Neural progenitor cell (in vitro differentiated cells): Measurements from ENCODE around the gene CHD6. TPM values are rescaled to one million over a fixed set of nuclear protein-coding genes. Genes with fewer than 3 reads are reported as not detected.

Experiments
- DNase-seq: peaks from one replicate; pipeline ENCODE4 v3.0.0-alpha.2; 2016; ENCODE audit warnings: low spot score
- H2AFZ ChIP-seq: fragments of 200-600 bp; sonication (generic); replicated peaks from 2 replicates; pipeline ENCODE4 v1.6.1; 2016; ENCODE audit warnings: antibody characterized with exemption
- H3F3A ChIP-seq: fragments of 200-600 bp; sonication (generic); 2 replicates; pipeline ENCODE4 v1.6.1; 2016; ENCODE audit warnings: antibody characterized with exemption, low read depth
- H3K27ac ChIP-seq: fragments of 200-600 bp; sonication (generic); 2 replicates; pipeline ENCODE4 v1.5.1; 2016; ENCODE audit warnings: mild to moderate bottlenecking
- H3K27me3 ChIP-seq: fragments of 200-600 bp; sonication (generic); 2 replicates; pipeline ENCODE4 v1.6.1; 2016; ENCODE audit warnings: mild to moderate bottlenecking, moderate library complexity
- H3K36me3 ChIP-seq: fragments of 200-600 bp; sonication (generic); 2 replicates; pipeline ENCODE4 v1.5.1; 2016
- H3K4me1 ChIP-seq: fragments of 200-600 bp; sonication (generic); 2 replicates; pipeline ENCODE4 v1.6.1; 2016; ENCODE audit warnings: mixed run types
- H3K4me2 ChIP-seq: fragments of 200-600 bp; sonication (generic); 2 replicates; pipeline ENCODE4 v1.6.1; 2016
- H3K4me3 ChIP-seq: fragments of 200-600 bp; sonication (generic); 2 replicates; pipeline ENCODE4 v1.5.1; 2016
- H3K79me2 ChIP-seq: fragments of 200-600 bp; sonication (generic); 2 replicates; pipeline ENCODE4 v1.6.1; 2016; ENCODE audit warnings: low read depth
- H3K9ac ChIP-seq: fragments of 200-600 bp; sonication (generic); 2 replicates; pipeline ENCODE4 v1.6.1; 2016
- H3K9me3 ChIP-seq: fragments of 200-600 bp; sonication (generic); 2 replicates; pipeline ENCODE4 v1.5.1; 2016; ENCODE audit warnings: low read depth
- H4K20me1 ChIP-seq: fragments of 200-600 bp; sonication (generic); 2 replicates; pipeline ENCODE4 v1.6.1; 2016; ENCODE audit warnings: low read depth
- H3K27ac Mint-ChIP-seq: 3 replicates; pipeline ENCODE4 v1.8.0; 2021; ENCODE audit warnings: mixed read lengths
- H3K27me3 Mint-ChIP-seq: 2 replicates; pipeline ENCODE4 v1.8.0; 2022; ENCODE audit warnings: low read depth, mild to moderate bottlenecking, inconsistent platforms, moderate library complexity, mixed read lengths; ENCODE audit not compliant: insufficient read depth
- H3K36me3 Mint-ChIP-seq: 3 replicates; pipeline ENCODE4 v1.8.0; 2021; ENCODE audit warnings: mixed read lengths
- H3K4me1 Mint-ChIP-seq: 3 replicates; pipeline ENCODE4 v1.8.0; 2021; ENCODE audit warnings: mixed read lengths
- H3K4me3 Mint-ChIP-seq: 3 replicates; pipeline ENCODE4 v1.8.0; 2021; ENCODE audit warnings: mild to moderate bottlenecking, moderate library complexity, mixed read lengths
- H3K9me3 Mint-ChIP-seq: 3 replicates; pipeline ENCODE4 v1.8.0; 2020; ENCODE audit warnings: mixed read lengths
- CTCF ChIP-seq: fragments of 200-600 bp; sonication (generic); IDR thresholded peaks from 2 replicates; pipeline ENCODE4 v1.5.1; 2017; ENCODE audit warnings: antibody characterized with exemption, mild to moderate bottlenecking
- EZH2 ChIP-seq: fragments of 200-600 bp; sonication (generic); IDR thresholded peaks from 2 replicates; pipeline ENCODE4 v1.6.1; 2017; ENCODE audit warnings: antibody characterized with exemption, mild to moderate bottlenecking, moderate library complexity
- EZH2phosphoT487 ChIP-seq: fragments of 200-600 bp; sonication (generic); IDR thresholded peaks from 2 replicates; pipeline ENCODE4 v1.6.1; 2017; ENCODE audit warnings: antibody characterized with exemption
- total RNA-seq: library from RNA; depleted of rRNA; stranded (reverse); fragments of >200 nt; gene quantifications from 2 replicates; pipeline ENCODE4 v1.2.3, GENCODE V29; 2015; ENCODE audit warnings: low replicate concordance

CHD6 gene
- total RNA-seq, 1 donor from 2014 or later = 76.1 TPM

GRCh38 chr20:41506192-41506915, 111.8 kb downstream of the CHD6 start:
- H4K20me1 ChIP-seq = peaks cover 25% of the 10 kb centered on the region
- H3K9me3 Mint-ChIP-seq = peaks cover 17% of the 10 kb centered on the region
- no peaks in the 10 kb centered on the region for H3K4me1 ChIP-seq
- peaks cover 8% of the 10 kb centered on the region for H3K4me1 Mint-ChIP-seq
- no peak overlapping the region for H3K4me2 ChIP-seq
- H3K4me3 Mint-ChIP-seq = no peak overlapping the region
- peaks cover 27% of the 10 kb centered on the region for H3K79me2 ChIP-seq
- peaks cover 2% of the 10 kb centered on the region for H3K27me3 Mint-ChIP-seq
- no peak overlapping the region for H3K9ac ChIP-seq
- no peaks in the 10 kb centered on the region for H3K27me3 ChIP-seq
- no peaks in the 10 kb centered on the region for H3K36me3 ChIP-seq
- H3K9me3 ChIP-seq = no peaks in the 10 kb centered on the region
- no peaks in the 10 kb centered on the region for H3F3A ChIP-seq
- peaks cover 30% of the 10 kb centered on the region for H3K36me3 Mint-ChIP-seq
- no peak for DNase-seq
- no peak overlapping the region for H3K27ac Mint-ChIP-seq
- H3K27ac ChIP-seq = no peak overlapping the region
- H3K4me3 ChIP-seq = no peak overlapping the region
- TF ChIP-seq CTCF (no peak), EZH2 (no peak), EZH2phosphoT487 (no peak)
- no peak overlapping the region for H2AFZ ChIP-seq

GRCh38 chr20:41505184-41505583, 113.0 kb downstream of the CHD6 start:
- H3K4me1 Mint-ChIP-seq = peaks cover 2% of the 10 kb centered on the region
- H3K4me1 ChIP-seq = no peaks in the 10 kb centered on the region
- H3K9ac ChIP-seq = no peak overlapping the region
- no peaks in the 10 kb centered on the region for H3K9me3 ChIP-seq
- H3F3A ChIP-seq = no peaks in the 10 kb centered on the region
- H3K36me3 ChIP-seq = no peaks in the 10 kb centered on the region
- peaks cover 23% of the 10 kb centered on the region for H4K20me1 ChIP-seq
- no peak for DNase-seq
- H2AFZ ChIP-seq = no peak overlapping the region
- H3K4me3 Mint-ChIP-seq = no peak overlapping the region
- no peaks in the 10 kb centered on the region for H3K27me3 ChIP-seq
- H3K36me3 Mint-ChIP-seq = peaks cover 29% of the 10 kb centered on the region
- H3K27ac Mint-ChIP-seq = no peak overlapping the region
- H3K27ac ChIP-seq = no peak overlapping the region
- H3K79me2 ChIP-seq = peaks cover 31% of the 10 kb centered on the region
- TF ChIP-seq CTCF = no peak
- no peak for TF ChIP-seq EZH2phosphoT487
- TF ChIP-seq EZH2 = no peak
- peaks cover 2% of the 10 kb centered on the region for H3K27me3 Mint-ChIP-seq
- H3K9me3 Mint-ChIP-seq = peaks cover 17% of the 10 kb centered on the region
- H3K4me2 ChIP-seq = no peak overlapping the region
- H3K4me3 ChIP-seq = no peak overlapping the region

GRCh38 chr20:41501376-41501775, 116.8 kb downstream of the CHD6 start:
- Mint-ChIP-seq H3K27ac (no peak overlapping the region), H3K9me3 (peaks cover 17% of the 10 kb centered on the region), H3K27me3 (peaks cover 2% of the 10 kb centered on the region), H3K4me1 (no peaks in the 10 kb centered on the region), H3K4me3 (no peak overlapping the region), H3K36me3 (peaks cover 35% of the 10 kb centered on the region)
- Histone ChIP-seq H3K27me3 (no peaks in the 10 kb centered on the region), H3K9ac (no peak overlapping the region), H3K27ac (no peak overlapping the region), H3K79me2 (peaks cover 13% of the 10 kb centered on the region), H2AFZ (no peak overlapping the region), H3K4me3 (no peak overlapping the region), H3K36me3 (no peaks in the 10 kb centered on the region), H3F3A (no peaks in the 10 kb centered on the region), H3K4me2 (no peak overlapping the region), H3K9me3 (no peaks in the 10 kb centered on the region), H3K4me1 (no peaks in the 10 kb centered on the region), H4K20me1 (peaks cover 5% of the 10 kb centered on the region)
- no peak for DNase-seq
- no peak for TF ChIP-seq EZH2
- TF ChIP-seq EZH2phosphoT487 = no peak
- TF ChIP-seq CTCF = no peak
